Panc1 (cell line): ENCODE measurements around the gene MBD6. TPM values are rescaled to one million over a fixed set of nuclear protein-coding genes. Genes with fewer than 3 reads are reported as not detected.

Experiments used
- ATAC-seq: fragments of 200-7000 bp; cut with Tn5 transposase; 2 replicates; pipeline ENCODE4 v1.9.1; 2020; ENCODE audit warnings: mild to moderate bottlenecking, moderate library complexity
- BruUV-seq: library from RNA; stranded (reverse); fragments of 400-500 nt; replicated peaks from 2 replicates; lab custom pipeline; 2021; lab: Mats Ljungman, UMichigan
- CTCF ChIA-PET: fragments of 300-600 bp; sonication (Branson Sonifier 250); formaldehyde crosslinking; loops from one replicate; lab custom pipeline; 2022; ENCODE audit warnings: antibody characterized with exemption; lab: Charles Lee
- POLR2A ChIA-PET: fragments of 300-600 bp; sonication (Branson Sonifier 250); formaldehyde crosslinking; loops from one replicate; lab custom pipeline; 2022; ENCODE audit warnings: antibody characterized with exemption; lab: Charles Lee
- DNase-seq: peaks from one replicate; pipeline ENCODE4 v3.0.0-alpha.2; 2010; ENCODE audit warnings: low read depth, low spot score
- H3K27ac ChIP-seq: 2 replicates; pipeline ENCODE4 v1.5.1; 2011; ENCODE audit warnings: mild to moderate bottlenecking, low read length, inconsistent platforms
- H3K27me3 ChIP-seq: fragments of 200-500 bp; sonication (Bioruptor generic); 2 replicates; pipeline ENCODE4 v1.6.0; 2014; ENCODE audit warnings: low read length, inconsistent platforms; ENCODE audit not compliant: control insufficient read depth, insufficient read depth
- H3K36me3 ChIP-seq: fragments of 200-500 bp; sonication (Bioruptor generic); 2 replicates; pipeline ENCODE4 v1.5.1; 2014; ENCODE audit warnings: inconsistent platforms, mild to moderate bottlenecking, low read length, moderate library complexity; ENCODE audit not compliant: control insufficient read depth, insufficient read depth
- H3K4me1 ChIP-seq: 2 replicates; pipeline ENCODE4 v1.5.1; 2011; ENCODE audit warnings: inconsistent platforms, mild to moderate bottlenecking, low read length, moderate library complexity; ENCODE audit not compliant: control insufficient read depth, insufficient read depth
- H3K4me3 ChIP-seq, 2 experiments: 2 replicates each; pipeline ENCODE4 v1.5.1; 2011 to 2012; ENCODE audit warnings: low read depth in 2 of 2, low read length in 2 of 2, mild to moderate bottlenecking in 2 of 2, inconsistent platforms in 1 of 2, moderate library complexity in 1 of 2
- H3K9me3 ChIP-seq: fragments of 200-500 bp; sonication (Bioruptor generic); 2 replicates; pipeline ENCODE4 v1.5.1; 2014; ENCODE audit warnings: low read depth, mild to moderate bottlenecking, inconsistent platforms, low read length, moderate library complexity; ENCODE audit not compliant: control insufficient read depth, insufficient read depth
- CTCF ChIP-seq: fragments of 450-650 bp; IDR thresholded peaks from 2 replicates; pipeline ENCODE4 v1.5.1; 2017; ENCODE audit warnings: mild to moderate bottlenecking
- POLR2AphosphoS5 ChIP-seq: IDR thresholded peaks from 2 replicates; pipeline ENCODE4 v1.6.1; 2012; ENCODE audit warnings: mild to moderate bottlenecking, low read depth, low read length, moderate library complexity
- REST ChIP-seq, 2 experiments: IDR thresholded peaks; 2 replicates each; pipeline ENCODE4 v1.6.1; 2011 to 2012; ENCODE audit warnings: low read depth in 2 of 2, control low read depth in 1 of 2, low read length in 1 of 2, mild to moderate bottlenecking in 1 of 2, moderate library complexity in 1 of 2; ENCODE audit not compliant: insufficient read depth in 1 of 2
- SIN3A ChIP-seq: IDR thresholded peaks from 2 replicates; pipeline ENCODE4 v1.6.1; 2012; ENCODE audit warnings: low read depth, mild to moderate bottlenecking, low read length, moderate library complexity, borderline replicate concordance; ENCODE audit not compliant: insufficient read depth
- TCF7L2 ChIP-seq: IDR thresholded peaks from 2 replicates; pipeline ENCODE4 v1.6.1; 2011; ENCODE audit warnings: mild to moderate bottlenecking, low read depth, low read length, inconsistent platforms
- in situ Hi-C: cut with HindIII; loops from 2 replicates; pipeline ENCODE4 v1.10.0; 2016; ENCODE audit warnings: low sequenced_read_pairs, low pct_unique_long_range_greater_than_20kb
- intact Hi-C: fragments of 100-400 bp; cut with micrococcal nuclease; formaldehyde crosslinking; loops from one replicate; pipeline ENCODE4 v1.10.0; 2022; ENCODE audit not compliant: unreplicated experiment
- total RNA-seq: library from RNA; stranded (reverse); gene quantifications from one replicate; pipeline ENCODE4 v1.2.1, GENCODE V29; 2021; ENCODE audit not compliant: unreplicated experiment

The MBD6 gene
- total RNA-seq, 1 experiment from 2014 or later = 115 TPM

- in situ Hi-C loops = no loop called here
- DNase-seq = no peak
- POLR2A ChIA-PET = no interaction called here
These were observed 47.8 kb upstream of the MBD6 start for GRCh38 chr12:57474862-57475261.

More at GRCh38 chr12:57474862-57475261, 47.8 kb upstream of the MBD6 start:
- Histone ChIP-seq H3K4me3 (no peak overlapping the region), H3K4me1 (no peaks in the 10 kb centered on the region; the same call in 1 of the 2 replicates), H3K27ac (no peak overlapping the region), H3K27me3 (peaks cover 2% of the 10 kb centered on the region; the same call in 1 of the 2 replicates), H3K36me3 (no peaks in the 10 kb centered on the region), H3K9me3 (no peaks in the 10 kb centered on the region)
- intact Hi-C loops = no loop called here
- TF ChIP-seq CTCF (no peak), SIN3A (no peak), REST (IDR thresholded peaks at IDR 0.05; ENCODE audit: insufficient read depth in 1 of 2, low read depth in 2 of 2, low read length in 1 of 2) (no peak), POLR2AphosphoS5 (no peak), TCF7L2 (no peak)
- no peak for ATAC-seq
- CTCF ChIA-PET = no interaction called here
- no TSS peak for BruUV-seq
